DND-41 (cell line): ENCODE results near the gene MAGT1.

Experiments
- EZH2 ChIP-seq: IDR thresholded peaks from 3 replicates; pipeline ENCODE4 v1.6.1; 2012; ENCODE audit warnings: borderline replicate concordance, low read depth, mild to moderate bottlenecking, moderate library complexity, low read length, inconsistent platforms; ENCODE audit not compliant: severe bottlenecking
- TF ChIP-seq, protein P1 (sequence below): IDR thresholded peaks from 2 replicates; pipeline ENCODE4 v1.5.1; 2012; ENCODE audit warnings: borderline replicate concordance, low read length, moderate library complexity, mild to moderate bottlenecking; ENCODE audit not compliant: poor library complexity, severe bottlenecking; ENCODE audit errors: extremely low read depth

DNA sequence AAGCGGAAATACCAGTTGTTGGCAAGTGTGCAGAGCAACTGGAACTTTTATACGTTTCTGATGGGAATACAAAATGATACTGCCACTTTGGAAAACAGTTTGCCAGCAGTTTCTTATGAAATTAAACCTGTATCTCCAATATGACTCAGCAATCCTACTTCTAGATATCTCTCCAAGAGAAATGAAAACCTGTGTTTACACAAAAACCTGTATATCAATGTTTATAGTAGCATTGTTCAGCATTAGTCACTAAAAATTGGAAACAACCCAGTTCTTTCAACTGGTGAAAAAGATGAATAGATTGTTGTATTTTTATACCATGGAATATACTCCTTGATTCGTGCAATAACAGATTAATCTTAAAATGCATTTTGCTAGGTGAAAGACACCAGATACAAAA, 42.1 kb upstream of the MAGT1 start:
- TF ChIP-seq EZH2: no peak
- TF ChIP-seq, protein P1, sequence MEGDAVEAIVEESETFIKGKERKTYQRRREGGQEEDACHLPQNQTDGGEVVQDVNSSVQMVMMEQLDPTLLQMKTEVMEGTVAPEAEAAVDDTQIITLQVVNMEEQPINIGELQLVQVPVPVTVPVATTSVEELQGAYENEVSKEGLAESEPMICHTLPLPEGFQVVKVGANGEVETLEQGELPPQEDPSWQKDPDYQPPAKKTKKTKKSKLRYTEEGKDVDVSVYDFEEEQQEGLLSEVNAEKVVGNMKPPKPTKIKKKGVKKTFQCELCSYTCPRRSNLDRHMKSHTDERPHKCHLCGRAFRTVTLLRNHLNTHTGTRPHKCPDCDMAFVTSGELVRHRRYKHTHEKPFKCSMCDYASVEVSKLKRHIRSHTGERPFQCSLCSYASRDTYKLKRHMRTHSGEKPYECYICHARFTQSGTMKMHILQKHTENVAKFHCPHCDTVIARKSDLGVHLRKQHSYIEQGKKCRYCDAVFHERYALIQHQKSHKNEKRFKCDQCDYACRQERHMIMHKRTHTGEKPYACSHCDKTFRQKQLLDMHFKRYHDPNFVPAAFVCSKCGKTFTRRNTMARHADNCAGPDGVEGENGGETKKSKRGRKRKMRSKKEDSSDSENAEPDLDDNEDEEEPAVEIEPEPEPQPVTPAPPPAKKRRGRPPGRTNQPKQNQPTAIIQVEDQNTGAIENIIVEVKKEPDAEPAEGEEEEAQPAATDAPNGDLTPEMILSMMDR: no peak
